NCI-H1417 treated with DMSO at 0.1 percent for 48 hours (cell line): ENCODE data around the gene NEO1.
"Not testable (repeated sequence)": the region's sequence is repeated elsewhere in the genome, so short reads cannot be mapped to it uniquely, and the experiment has no call there.

Experiments
- DNase-seq: peaks from one replicate; lab custom pipeline; 2025; lab: John Stamatoyannopoulos, UW

The NEO1 gene

GRCh38 chr15:73265536-73266153, 213.4 kb downstream of the NEO1 start:
- no peak for DNase-seq

DNA sequence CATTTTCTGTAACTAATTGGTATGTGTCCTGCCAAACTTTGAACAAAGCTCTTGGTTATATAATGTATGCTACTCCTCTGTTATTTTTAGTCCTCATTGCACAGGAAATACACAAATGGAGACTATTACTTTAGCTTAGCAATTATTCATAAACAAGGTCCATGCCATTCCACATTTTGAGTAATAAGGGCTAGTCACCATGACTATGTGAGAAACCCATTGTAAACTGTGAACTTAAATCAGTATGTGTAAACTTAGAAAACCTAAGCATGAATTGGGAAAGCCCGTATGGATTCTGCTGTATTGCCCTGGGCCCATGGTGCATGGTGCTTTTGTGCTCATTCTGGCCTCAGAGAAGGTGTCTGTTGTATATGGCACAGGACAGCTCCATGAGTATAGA, 216.2 kb downstream of the NEO1 start:
- DNase-seq = no peak

GRCh38 chr15:73270366-73271097, 218.3 kb downstream of the NEO1 start:
- no peak for DNase-seq

- peak; percentile 22 for DNase-seq
Measured at GRCh38 chr15:73273181-73274002, 221.1 kb downstream of the NEO1 start.

DNA sequence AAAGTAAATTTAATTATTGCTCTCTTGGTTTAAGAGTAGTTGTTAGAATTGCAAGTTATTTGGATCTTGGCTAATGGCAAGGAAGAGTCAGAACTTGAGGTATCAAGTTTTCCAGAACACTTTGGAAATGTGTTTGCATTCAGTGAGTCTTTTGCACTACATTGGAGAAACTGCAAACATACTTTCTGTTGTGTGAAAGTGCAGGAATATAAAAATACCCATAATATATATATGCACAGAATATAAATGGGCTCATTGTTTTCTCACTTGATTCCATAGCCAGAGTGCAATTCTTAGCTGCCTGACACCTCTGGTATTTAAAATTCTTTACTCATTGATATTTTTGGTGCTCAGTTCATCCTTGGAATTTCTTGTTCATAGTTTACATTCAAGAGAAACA, 223.6 kb downstream of the NEO1 start:
- DNase-seq = no peak

DNA sequence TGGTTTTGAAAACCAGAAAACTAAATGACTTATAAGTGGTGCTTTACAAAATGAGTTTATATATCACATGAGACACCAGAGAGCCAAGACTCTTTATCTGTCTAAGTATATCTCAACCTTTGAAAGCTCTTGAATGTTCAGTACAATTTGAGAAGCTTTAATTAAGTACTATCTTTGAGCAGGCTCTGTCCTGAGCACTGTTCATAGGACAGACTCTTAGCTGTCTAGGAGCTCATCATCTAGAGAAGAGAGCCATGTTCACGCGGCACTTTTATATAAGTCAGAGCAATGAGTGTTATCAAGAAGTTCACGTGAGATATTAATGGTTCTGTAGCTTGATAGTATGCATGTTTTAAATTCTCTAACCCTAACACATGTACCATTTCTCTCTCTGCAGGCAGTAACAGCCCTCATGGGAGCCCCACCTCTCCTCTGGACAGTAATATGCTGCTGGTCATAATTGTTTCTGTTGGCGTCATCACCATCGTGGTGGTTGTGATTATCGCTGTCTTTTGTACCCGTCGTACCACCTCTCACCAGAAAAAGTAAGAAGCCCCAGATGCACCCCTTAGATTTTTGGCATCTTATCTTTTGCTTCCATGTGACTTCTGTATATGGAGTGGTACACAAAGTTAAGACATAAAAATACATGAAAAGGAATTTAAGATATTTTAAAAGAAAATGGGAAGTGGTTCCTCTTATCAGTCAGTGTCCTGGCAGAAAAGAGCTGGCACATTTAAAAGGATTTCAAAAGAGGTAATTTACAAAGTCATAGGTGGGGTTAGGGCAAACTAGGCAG, 230.5 kb downstream of the NEO1 start:
- no peak for DNase-seq

GRCh38 chr15:73283366-73283962, 231.2 kb downstream of the NEO1 start:
- no peak for DNase-seq

DNA sequence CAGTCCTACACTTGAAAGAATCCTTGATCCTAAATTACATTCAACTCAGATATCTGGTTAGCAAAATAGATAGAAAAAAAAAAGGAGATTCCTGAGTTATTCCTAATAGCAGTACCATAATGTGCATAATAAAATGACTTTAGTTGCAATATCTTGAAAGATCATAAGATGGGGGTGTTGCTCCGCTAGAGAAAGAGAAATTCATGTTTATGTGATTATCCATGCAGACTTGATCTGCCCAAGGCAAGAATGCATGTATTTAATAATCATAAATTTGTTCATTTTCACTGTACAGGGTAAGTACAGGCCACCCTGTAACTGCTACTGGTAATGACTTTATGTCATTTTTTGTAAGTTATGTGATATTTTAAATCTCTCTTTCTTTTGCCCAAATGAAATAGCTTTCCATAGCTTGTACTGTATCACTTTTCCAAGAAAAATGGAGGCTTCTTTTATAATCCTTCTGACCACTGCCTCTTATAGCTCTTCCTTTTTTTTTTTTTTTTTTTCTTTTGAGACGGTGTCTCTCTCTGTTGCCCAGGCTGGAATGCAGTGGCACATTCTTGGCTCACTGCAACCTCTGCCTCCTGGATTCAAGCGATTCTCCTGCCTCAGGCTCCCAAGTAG, 231.9 kb downstream of the NEO1 start:
- no peak for DNase-seq

DNA sequence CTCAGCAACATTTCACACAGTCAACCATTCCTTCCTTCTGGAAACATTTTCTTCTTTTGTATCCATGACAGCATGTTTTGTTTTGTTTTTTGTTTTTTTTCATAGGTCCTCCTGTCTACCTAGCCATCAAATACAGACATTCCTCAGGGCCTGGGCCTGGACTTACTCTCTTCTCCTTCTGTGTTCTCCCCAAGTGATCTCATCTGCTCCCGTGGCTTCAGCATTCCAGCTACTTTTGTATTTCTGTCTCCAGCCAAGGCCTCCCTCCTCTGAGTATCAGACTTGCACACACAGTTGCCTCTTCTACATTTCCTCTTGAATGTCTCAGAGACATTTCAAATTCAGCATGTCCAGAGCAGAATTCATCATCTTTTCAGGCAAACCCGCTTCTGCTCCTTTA, 234.0 kb downstream of the NEO1 start:
- DNase-seq = no peak

- no peak for DNase-seq
Measured at GRCh38 chr15:73287019-73287418, 234.8 kb downstream of the NEO1 start.

DNA sequence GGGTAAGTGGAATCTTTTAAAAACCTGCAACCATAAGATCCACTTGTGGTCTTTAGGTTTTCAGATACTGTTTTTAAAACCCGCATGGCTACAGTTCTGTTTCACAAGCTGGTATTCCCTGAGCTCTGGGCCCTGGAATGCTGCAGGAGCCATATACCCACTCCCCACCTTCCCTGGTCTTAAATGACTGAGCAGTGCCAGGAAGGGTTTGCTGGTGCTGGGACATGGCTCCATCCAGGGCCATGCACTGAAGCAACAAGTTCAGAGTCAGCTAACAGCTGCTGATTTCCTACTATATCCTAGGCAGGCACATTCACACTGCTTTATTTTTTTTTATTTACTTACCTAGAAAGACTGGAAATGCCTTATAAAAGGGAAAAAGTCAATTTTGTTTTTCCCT, 239.2 kb downstream of the NEO1 start:
- no peak for DNase-seq

DNA sequence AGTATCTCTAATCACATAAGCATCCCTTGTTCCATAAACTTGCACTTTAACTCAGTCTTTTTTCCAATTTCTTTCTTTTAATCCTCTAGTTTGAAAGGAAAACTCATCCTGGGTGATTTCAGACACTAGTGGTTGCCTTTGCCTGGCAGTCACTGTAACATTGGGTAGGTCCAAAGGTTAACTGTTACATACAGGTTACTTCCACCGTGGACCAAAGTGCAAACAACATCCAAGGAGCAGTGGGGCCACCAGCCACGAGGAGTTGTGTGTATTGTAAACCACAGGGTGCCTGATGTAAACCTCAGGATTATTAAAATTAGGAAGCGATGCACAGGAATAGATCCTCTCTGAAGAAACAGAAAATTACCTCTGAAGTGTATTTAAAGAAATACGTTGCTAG, 241.5 kb downstream of the NEO1 start:
- no peak for DNase-seq

- DNase-seq = no peak
Measured at GRCh38 chr15:73295630-73296286, 243.5 kb downstream of the NEO1 start.

GRCh38 chr15:73296609-73297353, 244.5 kb downstream of the NEO1 start:
- DNase-seq = no peak

GRCh38 chr15:73298522-73299245, 246.4 kb downstream of the NEO1 start:
- DNase-seq = no peak

DNA sequence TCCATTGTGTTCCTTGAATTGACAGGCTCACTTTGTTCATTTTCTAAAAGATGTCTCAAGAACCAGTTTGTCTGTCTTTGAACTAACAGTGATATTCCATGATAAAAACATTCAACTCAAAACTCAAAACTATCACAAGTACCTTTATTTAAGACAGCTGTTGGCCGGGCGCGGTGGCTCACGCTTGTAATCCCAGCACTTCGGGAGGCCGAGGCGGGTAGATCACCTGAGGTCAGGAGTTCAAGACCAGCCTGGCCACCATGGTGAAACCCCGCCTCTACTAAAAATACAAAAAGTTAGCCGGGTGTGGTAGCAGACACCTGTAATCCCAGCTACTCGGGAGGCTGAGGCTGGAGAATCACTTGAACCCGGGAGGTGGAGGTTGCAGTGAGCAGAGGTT, 248.0 kb downstream of the NEO1 start:
- DNase-seq = not testable (repeated sequence)

DNA sequence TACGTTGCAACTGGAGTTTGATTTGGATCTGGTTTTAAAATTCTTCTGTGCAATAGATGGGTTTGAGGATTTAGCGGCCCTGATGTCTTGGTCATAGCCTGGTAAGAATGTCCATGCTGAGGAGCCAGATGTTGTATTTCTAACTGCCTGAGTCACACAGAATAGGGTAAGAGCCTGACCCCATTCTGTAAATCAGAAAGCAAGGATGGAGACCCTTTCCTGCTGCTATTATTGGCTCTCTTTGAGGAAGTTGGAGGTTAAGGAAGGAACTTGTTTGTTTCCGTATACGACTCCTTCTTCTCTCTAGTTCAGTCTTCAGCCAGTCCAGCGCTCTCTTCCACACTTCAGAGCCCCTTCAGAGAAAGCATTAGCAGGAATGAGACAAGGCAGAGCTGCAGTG, 251.4 kb downstream of the NEO1 start:
- DNase-seq = no peak

DNA sequence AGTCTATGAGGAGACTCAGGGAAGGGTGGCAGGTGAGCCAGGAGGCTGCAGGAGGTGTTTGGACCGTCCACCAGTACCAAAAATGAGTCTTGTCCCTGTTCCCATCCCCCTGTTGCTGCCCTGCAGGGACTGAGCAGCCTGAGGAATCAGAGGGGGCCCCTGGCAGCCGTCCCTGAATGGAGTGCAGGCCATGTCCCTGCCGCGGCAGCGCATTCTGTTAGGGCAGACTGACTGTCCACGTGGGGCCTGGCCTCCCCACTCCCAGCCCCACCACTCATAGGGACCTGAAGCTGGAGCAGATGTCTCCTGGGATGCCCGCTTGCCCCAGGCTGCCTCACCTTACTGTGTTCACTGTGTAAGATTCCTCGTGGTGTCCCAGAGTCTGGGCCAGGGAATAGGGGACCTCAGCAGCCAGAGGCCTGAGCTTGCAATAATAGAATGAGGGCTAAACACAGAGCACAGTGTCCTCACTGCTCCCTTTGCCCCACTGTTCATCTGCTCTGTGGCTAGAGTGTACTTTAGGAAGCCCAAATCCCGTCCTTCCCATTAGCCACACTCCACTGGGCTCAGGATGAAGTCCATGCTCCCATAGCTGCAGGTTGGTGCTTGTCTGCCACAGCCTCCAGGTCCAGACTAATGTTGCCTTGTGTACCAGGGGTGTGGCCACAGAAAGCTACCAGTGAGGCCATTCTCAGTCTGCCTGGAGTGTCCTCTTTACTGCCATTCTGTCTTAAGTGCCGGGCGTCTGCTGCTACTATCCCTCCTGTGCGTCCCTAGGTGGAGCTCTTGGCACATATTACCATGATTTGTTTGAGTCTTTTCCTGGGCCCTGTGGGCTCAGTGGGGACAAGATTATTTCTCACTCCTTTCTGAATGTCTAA, 253.3 kb downstream of the NEO1 start:
- DNase-seq = peak; percentile 68
